Breast epithelium (tissue), 4 donors: ENCODE results near the gene CHD3. TPM values are rescaled to one million over a fixed set of nuclear protein-coding genes. Genes with fewer than 3 reads are reported as not detected.

Source experiments
- DNase-seq, 2 donors: peaks; one replicate each; pipeline ENCODE4 v3.0.0-alpha.2; 2019; ENCODE audit warnings: low spot score in 2 of 2
- H3K27ac ChIP-seq, 2 donors: fragments of 200-600 bp; sonication (generic) in 1 of 2; one replicate each; pipeline ENCODE4 v1.5.1; 2016 to 2019; ENCODE audit warnings: mild to moderate bottlenecking in 1 of 2
- H3K27me3 ChIP-seq, 2 donors: fragments of 200-600 bp; sonication (generic) in 1 of 2; one replicate each; pipeline versions ENCODE4 v1.5.1 to v1.6.0; 2017 to 2019; ENCODE audit warnings: control low read depth in 1 of 2, mild to moderate bottlenecking in 1 of 2
- H3K36me3 ChIP-seq: fragments of 200-600 bp; one replicate; pipeline ENCODE4 v1.5.1; 2019
- H3K4me1 ChIP-seq, 2 donors: fragments of 200-600 bp; sonication (generic); one replicate each; pipeline ENCODE4 v1.5.1; 2016 to 2019; ENCODE audit warnings: control low read depth in 1 of 2
- H3K4me3 ChIP-seq, 3 donors: fragments of 200-600 bp; sonication (generic); 1 replicate in 2 of 3; 2 replicates in 1 of 3; pipeline ENCODE4 v1.5.1; 2016 to 2019; ENCODE audit warnings: mild to moderate bottlenecking in 3 of 3, moderate library complexity in 2 of 3
- H3K9me3 ChIP-seq, 2 donors: fragments of 200-600 bp; sonication (generic) in 1 of 2; one replicate each; pipeline ENCODE4 v1.5.1; 2016 to 2019; ENCODE audit warnings: control low read depth in 1 of 2
- CTCF ChIP-seq, 3 donors: fragments of 450-650 bp; IDR thresholded peaks; one replicate each; pipeline ENCODE4 v1.5.1; 2016 to 2017; ENCODE audit warnings: antibody characterized with exemption in 3 of 3, mild to moderate bottlenecking in 3 of 3, moderate library complexity in 3 of 3
- POLR2A ChIP-seq: fragments of 450-650 bp; IDR thresholded peaks from one replicate; pipeline ENCODE4 v1.6.1; 2016; ENCODE audit warnings: antibody characterized with exemption, mild to moderate bottlenecking, moderate library complexity
- POLR2AphosphoS5 ChIP-seq, 3 donors: sonication (generic); formaldehyde crosslinking; IDR thresholded peaks; one replicate each; pipeline ENCODE4 v1.6.1; 2017; ENCODE audit warnings: antibody characterized with exemption in 3 of 3
- intact Hi-C: fragments of 100-400 bp; cut with DNase I; formaldehyde crosslinking; loops from one replicate; pipeline ENCODE4 v1.15.1; 2023; ENCODE audit warnings: low total_unique reads
- total RNA-seq, 3 donors: library from RNA; depleted of rRNA; stranded (reverse); fragments of >200 nt; gene quantifications; one replicate each; pipeline ENCODE4 v1.1.0, GENCODE V29; 2016

The CHD3 gene
- total RNA-seq, 3 donors from 2014 or later, result 47.5 to 99.0 (median 90.0) TPM

- peak within 1 kb of the TSS; percentile 68 to 93 (median 82) for H3K4me3 ChIP-seq
- intact Hi-C loops, result no loop called here
- DNase-seq, result peak; percentile 99 to 100
- no peaks in the 10 kb centered on the region for H3K9me3 ChIP-seq
- peak within 1 kb of the TSS; percentile 83 to 91 for H3K27ac ChIP-seq
- H3K27me3 ChIP-seq, result no peaks in the 10 kb centered on the region
- no peaks in the 10 kb centered on the region for H3K36me3 ChIP-seq
- peak; percentile 61 for TF ChIP-seq POLR2A
- TF ChIP-seq POLR2AphosphoS5 (IDR thresholded peaks at IDR 0.05), result peak; percentile 57 to 92 (median 59)
- peak in 1 of 3 donors; percentile 11 for TF ChIP-seq CTCF (IDR thresholded peaks at IDR 0.05)
- H3K4me1 ChIP-seq, result peaks cover 0 to 14% of the 10 kb centered on the region in 2 donors
Observed at GRCh38 chr17:7931709-7932482, 43.3 kb downstream of the CHD3 start, which contains the start of the genes CNTROB and TRAPPC1. CNTROB (plus strand) TSS chr17:7932206; CDS start chr17:7933080, 874 bp downstream. TRAPPC1 (minus strand) TSS chr17:7931946; CDS start chr17:7931829, 117 bp downstream.

GRCh38 chr17:7932483-7932891, 43.9 kb downstream of the CHD3 start:
- no peaks in the 10 kb centered on the region for H3K36me3 ChIP-seq
- H3K4me3 ChIP-seq, result peak overlapping the region; percentile 68 to 93 (median 82)
- peak overlapping the region; percentile 83 to 91 for H3K27ac ChIP-seq
- H3K9me3 ChIP-seq, result no peaks in the 10 kb centered on the region
- H3K27me3 ChIP-seq, result no peaks in the 10 kb centered on the region
- peaks cover 0 to 14% of the 10 kb centered on the region in 2 donors for H3K4me1 ChIP-seq
- intact Hi-C loops, result no loop called here
- TF ChIP-seq CTCF (IDR thresholded peaks at IDR 0.05) (no peak), POLR2A (no peak), POLR2AphosphoS5 (IDR thresholded peaks at IDR 0.05) (no peak)
- peak in 1 of 2 donors; percentile 34 for DNase-seq

GRCh38 chr17:7932949-7933348, 44.4 kb downstream of the CHD3 start:
- Histone ChIP-seq H3K27ac (peak overlapping the region; percentile 83 to 91), H3K27me3 (no peaks in the 10 kb centered on the region), H3K4me1 (peaks cover 0 to 14% of the 10 kb centered on the region in 2 donors), H3K4me3 (peak overlapping the region; percentile 68 to 93 (median 82)), H3K36me3 (no peaks in the 10 kb centered on the region), H3K9me3 (no peaks in the 10 kb centered on the region)
- intact Hi-C loops, result no loop called here
- peak in 1 of 2 donors; percentile 56 for DNase-seq
- peak in 2 of 3 donors; percentile 8 to 20 for TF ChIP-seq CTCF (IDR thresholded peaks at IDR 0.05)
- no peak for TF ChIP-seq POLR2A
- TF ChIP-seq POLR2AphosphoS5 (IDR thresholded peaks at IDR 0.05), result no peak

- intact Hi-C loops, result no loop called here
- Histone ChIP-seq H3K36me3 (no peaks in the 10 kb centered on the region), H3K9me3 (no peaks in the 10 kb centered on the region), H3K27ac (no peak overlapping the region), H3K4me3 (no peak overlapping the region), H3K27me3 (no peaks in the 10 kb centered on the region), H3K4me1 (peaks cover 0 to 14% of the 10 kb centered on the region in 2 donors)
- no peak for DNase-seq
- TF ChIP-seq POLR2A, result no peak
- TF ChIP-seq CTCF (IDR thresholded peaks at IDR 0.05), result no peak
- no peak for TF ChIP-seq POLR2AphosphoS5 (IDR thresholded peaks at IDR 0.05)
Observed at GRCh38 chr17:7935859-7936258, 47.3 kb downstream of the CHD3 start.

GRCh38 chr17:7940034-7940433, 51.4 kb downstream of the CHD3 start:
- H3K27ac ChIP-seq, result no peak overlapping the region
- H3K27me3 ChIP-seq, result no peaks in the 10 kb centered on the region
- no peak for DNase-seq
- peaks cover 11% of the 10 kb centered on the region for H3K36me3 ChIP-seq
- no peaks in the 10 kb centered on the region for H3K4me1 ChIP-seq
- intact Hi-C loops, result no loop called here
- no peaks in the 10 kb centered on the region for H3K9me3 ChIP-seq
- TF ChIP-seq CTCF (IDR thresholded peaks at IDR 0.05), result no peak
- no peak for TF ChIP-seq POLR2A
- no peak for TF ChIP-seq POLR2AphosphoS5 (IDR thresholded peaks at IDR 0.05)
- no peak overlapping the region for H3K4me3 ChIP-seq
